ENCODE data around the gene NRG2. TPM values are rescaled to one million over a fixed set of nuclear protein-coding genes. Genes with fewer than 3 reads are reported as not detected.

NRG2 gene
- polyA plus RNA-seq, 2 of the 4 experiments (the other 2 are of a cell fraction): 1.0 to 1.1 TPM

GRCh38 chr5:139855946-139856540, 187.1 kb downstream of the NRG2 start:
- 62% methylated on average over 6 of the region's 6 CpGs for WGBS (ENCODE audit: missing lambda C conversion rate)
- no peak for TF ChIP-seq MAFK (IDR thresholded peaks at IDR 0.05; ENCODE audit: partially characterized antibody)
- no peak for TF ChIP-seq RCOR1 (IDR thresholded peaks at IDR 0.05; ENCODE audit: low read depth, low read length)
- no peak for TF ChIP-seq EP300 (IDR thresholded peaks at IDR 0.05)
- TF ChIP-seq NPAS2 (CRISPR knock-in tag; IDR thresholded peaks at IDR 0.05; ENCODE audit: borderline replicate concordance): no peak
- no peak for TF ChIP-seq HDAC2 (IDR thresholded peaks at IDR 0.05)
- TF ChIP-seq FOSB (CRISPR knock-in tag; IDR thresholded peaks at IDR 0.05): no peak
- no peak for TF ChIP-seq CHD4 (IDR thresholded peaks at IDR 0.05; ENCODE audit: borderline replicate concordance)
- TF ChIP-seq, protein P1, sequence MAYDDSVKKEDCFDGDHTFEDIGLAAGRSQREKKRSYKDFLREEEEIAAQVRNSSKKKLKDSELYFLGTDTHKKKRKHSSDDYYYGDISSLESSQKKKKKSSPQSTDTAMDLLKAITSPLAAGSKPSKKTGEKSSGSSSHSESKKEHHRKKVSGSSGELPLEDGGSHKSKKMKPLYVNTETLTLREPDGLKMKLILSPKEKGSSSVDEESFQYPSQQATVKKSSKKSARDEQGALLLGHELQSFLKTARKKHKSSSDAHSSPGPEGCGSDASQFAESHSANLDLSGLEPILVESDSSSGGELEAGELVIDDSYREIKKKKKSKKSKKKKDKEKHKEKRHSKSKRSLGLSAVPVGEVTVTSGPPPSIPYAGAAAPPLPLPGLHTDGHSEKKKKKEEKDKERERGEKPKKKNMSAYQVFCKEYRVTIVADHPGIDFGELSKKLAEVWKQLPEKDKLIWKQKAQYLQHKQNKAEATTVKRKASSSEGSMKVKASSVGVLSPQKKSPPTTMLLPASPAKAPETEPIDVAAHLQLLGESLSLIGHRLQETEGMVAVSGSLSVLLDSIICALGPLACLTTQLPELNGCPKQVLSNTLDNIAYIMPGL (CRISPR knock-in tag; IDR thresholded peaks at IDR 0.05; ENCODE audit: borderline replicate concordance): no peak
- no peak for TF ChIP-seq HEYL (CRISPR knock-in tag; IDR thresholded peaks at IDR 0.05)
- no peak for TF ChIP-seq JUN (IDR thresholded peaks at IDR 0.05)
- TF ChIP-seq, protein P2, sequence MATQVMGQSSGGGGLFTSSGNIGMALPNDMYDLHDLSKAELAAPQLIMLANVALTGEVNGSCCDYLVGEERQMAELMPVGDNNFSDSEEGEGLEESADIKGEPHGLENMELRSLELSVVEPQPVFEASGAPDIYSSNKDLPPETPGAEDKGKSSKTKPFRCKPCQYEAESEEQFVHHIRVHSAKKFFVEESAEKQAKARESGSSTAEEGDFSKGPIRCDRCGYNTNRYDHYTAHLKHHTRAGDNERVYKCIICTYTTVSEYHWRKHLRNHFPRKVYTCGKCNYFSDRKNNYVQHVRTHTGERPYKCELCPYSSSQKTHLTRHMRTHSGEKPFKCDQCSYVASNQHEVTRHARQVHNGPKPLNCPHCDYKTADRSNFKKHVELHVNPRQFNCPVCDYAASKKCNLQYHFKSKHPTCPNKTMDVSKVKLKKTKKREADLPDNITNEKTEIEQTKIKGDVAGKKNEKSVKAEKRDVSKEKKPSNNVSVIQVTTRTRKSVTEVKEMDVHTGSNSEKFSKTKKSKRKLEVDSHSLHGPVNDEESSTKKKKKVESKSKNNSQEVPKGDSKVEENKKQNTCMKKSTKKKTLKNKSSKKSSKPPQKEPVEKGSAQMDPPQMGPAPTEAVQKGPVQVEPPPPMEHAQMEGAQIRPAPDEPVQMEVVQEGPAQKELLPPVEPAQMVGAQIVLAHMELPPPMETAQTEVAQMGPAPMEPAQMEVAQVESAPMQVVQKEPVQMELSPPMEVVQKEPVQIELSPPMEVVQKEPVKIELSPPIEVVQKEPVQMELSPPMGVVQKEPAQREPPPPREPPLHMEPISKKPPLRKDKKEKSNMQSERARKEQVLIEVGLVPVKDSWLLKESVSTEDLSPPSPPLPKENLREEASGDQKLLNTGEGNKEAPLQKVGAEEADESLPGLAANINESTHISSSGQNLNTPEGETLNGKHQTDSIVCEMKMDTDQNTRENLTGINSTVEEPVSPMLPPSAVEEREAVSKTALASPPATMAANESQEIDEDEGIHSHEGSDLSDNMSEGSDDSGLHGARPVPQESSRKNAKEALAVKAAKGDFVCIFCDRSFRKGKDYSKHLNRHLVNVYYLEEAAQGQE (IDR thresholded peaks at IDR 0.05): no peak
- TF ChIP-seq CBX8 (IDR thresholded peaks at IDR 0.05): no peak
- TF ChIP-seq NFE2L2 (conservative IDR thresholded peaks at IDR 0.05; ENCODE audit: low read length): no peak
- TF ChIP-seq RARB (CRISPR knock-in tag; IDR thresholded peaks at IDR 0.05): no peak
- no peak for TF ChIP-seq JUNB (IDR thresholded peaks at IDR 0.05)
- no peak for TF ChIP-seq ESRRA (IDR thresholded peaks at IDR 0.05; ENCODE audit: borderline replicate concordance, low read length)
- TF ChIP-seq ZNF302 (CRISPR knock-in tag; IDR thresholded peaks at IDR 0.05): no peak
- POLR2A ChIA-PET: no interaction called here
- CTCF ChIA-PET: interaction anchor here (0.8 to 3.2 kb wide), 6 partner anchors 7 to 113 kb away, joined by 3 to 20 read pairs (median 10); no protein-coding TSS in a partner anchor
- Histone ChIP-seq H3K4me1 (no peaks in the 10 kb centered on the region), H3K27ac (no peak overlapping the region), H3K4me2 (no peak overlapping the region), H3K9me3 (no peaks in the 10 kb centered on the region), H3K4me3 (no peak overlapping the region)
- DNase-seq (ENCODE audit: low read depth in 1 of 2, low spot score in 1 of 2) (no peak), FAIRE-seq (no peak), ATAC-seq (no peak)

GRCh38 chr5:139855451-139855850, 187.6 kb downstream of the NRG2 start:
- CTCF ChIA-PET: interaction anchor here (0.6 to 3.2 kb wide), 7 partner anchors 8 to 219 kb away, joined by 3 to 20 read pairs (median 9); no protein-coding TSS in a partner anchor
- FAIRE-seq: no peak
- POLR2A ChIA-PET: no interaction called here
- H3K27ac ChIP-seq: no peak overlapping the region
- H3K4me1 ChIP-seq: no peaks in the 10 kb centered on the region
- H3K4me2 ChIP-seq: no peak overlapping the region
- no peaks in the 10 kb centered on the region for H3K9me3 ChIP-seq
- no peak for ATAC-seq
- H3K4me3 ChIP-seq: no peak overlapping the region
- no peak for DNase-seq (ENCODE audit: low read depth in 1 of 2, low spot score in 1 of 2)
- 60% methylated on average over 7 of the region's 8 CpGs for WGBS (ENCODE audit: missing lambda C conversion rate)
- TF ChIP-seq, protein P3, sequence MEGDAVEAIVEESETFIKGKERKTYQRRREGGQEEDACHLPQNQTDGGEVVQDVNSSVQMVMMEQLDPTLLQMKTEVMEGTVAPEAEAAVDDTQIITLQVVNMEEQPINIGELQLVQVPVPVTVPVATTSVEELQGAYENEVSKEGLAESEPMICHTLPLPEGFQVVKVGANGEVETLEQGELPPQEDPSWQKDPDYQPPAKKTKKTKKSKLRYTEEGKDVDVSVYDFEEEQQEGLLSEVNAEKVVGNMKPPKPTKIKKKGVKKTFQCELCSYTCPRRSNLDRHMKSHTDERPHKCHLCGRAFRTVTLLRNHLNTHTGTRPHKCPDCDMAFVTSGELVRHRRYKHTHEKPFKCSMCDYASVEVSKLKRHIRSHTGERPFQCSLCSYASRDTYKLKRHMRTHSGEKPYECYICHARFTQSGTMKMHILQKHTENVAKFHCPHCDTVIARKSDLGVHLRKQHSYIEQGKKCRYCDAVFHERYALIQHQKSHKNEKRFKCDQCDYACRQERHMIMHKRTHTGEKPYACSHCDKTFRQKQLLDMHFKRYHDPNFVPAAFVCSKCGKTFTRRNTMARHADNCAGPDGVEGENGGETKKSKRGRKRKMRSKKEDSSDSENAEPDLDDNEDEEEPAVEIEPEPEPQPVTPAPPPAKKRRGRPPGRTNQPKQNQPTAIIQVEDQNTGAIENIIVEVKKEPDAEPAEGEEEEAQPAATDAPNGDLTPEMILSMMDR (IDR thresholded peaks at IDR 0.05): no peak
- no peak for TF ChIP-seq RARB (CRISPR knock-in tag; IDR thresholded peaks at IDR 0.05)
- no peak for TF ChIP-seq RNF2 (IDR thresholded peaks at IDR 0.05; ENCODE audit: borderline replicate concordance, low read depth)
- TF ChIP-seq, protein P2 (IDR thresholded peaks at IDR 0.05): no peak
- TF ChIP-seq FOSB (CRISPR knock-in tag; IDR thresholded peaks at IDR 0.05): no peak
- TF ChIP-seq PHF8 (IDR thresholded peaks at IDR 0.05; ENCODE audit: borderline replicate concordance, low read depth): no peak
- TF ChIP-seq HOXA7 (CRISPR knock-in tag; IDR thresholded peaks at IDR 0.05): no peak
- no peak for TF ChIP-seq ZFP36 (IDR thresholded peaks at IDR 0.05; ENCODE audit: borderline replicate concordance, partially characterized antibody)
- no peak for TF ChIP-seq JUN (IDR thresholded peaks at IDR 0.05)
- TF ChIP-seq TFCP2L1 (CRISPR knock-in tag; IDR thresholded peaks at IDR 0.05): no peak
- no peak for TF ChIP-seq SREBF2 (IDR thresholded peaks at IDR 0.05)
- no peak for TF ChIP-seq JUNB (IDR thresholded peaks at IDR 0.05)
- no peak for TF ChIP-seq POLR2A (IDR thresholded peaks at IDR 0.05; ENCODE audit: low read length)
- no peak for TF ChIP-seq ELK1 (IDR thresholded peaks at IDR 0.05; ENCODE audit: low read depth, low read length)

Measured in A549 (cell line).